Parathyroid adenoma (tissue), 2 donors: ENCODE results near the gene TSPAN14.

ENCODE experiments used
- H2AFZ ChIP-seq: fragments of 300-600 bp; sonication (generic); one replicate; pipeline ENCODE4 v1.7.0; 2017; ENCODE audit warnings: antibody characterized with exemption, mild to moderate bottlenecking
- H3K27ac ChIP-seq: fragments of 300-600 bp; sonication (generic); one replicate; pipeline ENCODE4 v1.7.0; 2017
- H3K27me3 ChIP-seq: fragments of 300-600 bp; sonication (generic); one replicate; pipeline ENCODE4 v1.7.0; 2017; ENCODE audit warnings: low read length; ENCODE audit not compliant: control insufficient read depth, insufficient read depth
- H3K36me3 ChIP-seq: fragments of 300-600 bp; sonication (generic); one replicate; pipeline ENCODE4 v1.7.0; 2017; ENCODE audit warnings: low read length; ENCODE audit not compliant: control insufficient read depth, insufficient read depth
- H3K4me1 ChIP-seq: fragments of 300-600 bp; sonication (generic); one replicate; pipeline ENCODE4 v1.7.0; 2017; ENCODE audit warnings: control low read depth
- H3K4me2 ChIP-seq: fragments of 300-600 bp; sonication (generic); one replicate; pipeline ENCODE4 v1.7.0; 2017; ENCODE audit warnings: low read length
- H3K4me3 ChIP-seq: fragments of 300-600 bp; sonication (generic); one replicate; pipeline ENCODE4 v1.7.0; 2017; ENCODE audit warnings: low read depth, low read length
- H3K79me2 ChIP-seq: fragments of 300-600 bp; sonication (generic); one replicate; pipeline ENCODE4 v1.7.0; 2017; ENCODE audit warnings: control low read depth
- H3K9ac ChIP-seq: fragments of 300-600 bp; sonication (generic); one replicate; pipeline ENCODE4 v1.7.0; 2017; ENCODE audit warnings: mild to moderate bottlenecking
- H3K9me3 ChIP-seq: fragments of 300-600 bp; sonication (generic); one replicate; pipeline ENCODE4 v1.7.0; 2017; ENCODE audit warnings: low read length; ENCODE audit not compliant: control insufficient read depth
- CTCF ChIP-seq: fragments of 300-600 bp; sonication (generic); IDR thresholded peaks from one replicate; pipeline ENCODE4 v1.7.0; 2017; ENCODE audit warnings: antibody characterized with exemption, mild to moderate bottlenecking
- donor health status: primary hyperparathyroidism.

Gene TSPAN14

GRCh38 chr10:80458638-80459037, 4.5 kb downstream of the TSPAN14 start:
- no peak overlapping the region for H3K4me3 ChIP-seq
- H3K4me1 ChIP-seq, result peaks cover 72% of the 10 kb centered on the region
- no peaks in the 10 kb centered on the region for H3K36me3 ChIP-seq
- no peaks in the 10 kb centered on the region for H3K27me3 ChIP-seq
- H3K9ac ChIP-seq, result no peak overlapping the region
- H3K27ac ChIP-seq, result peak overlapping the region; percentile 92
- H3K79me2 ChIP-seq, result peaks cover 61% of the 10 kb centered on the region
- no peak for TF ChIP-seq CTCF
- no peaks in the 10 kb centered on the region for H3K9me3 ChIP-seq
- peak overlapping the region; percentile 60 for H3K4me2 ChIP-seq
- H2AFZ ChIP-seq, result peak overlapping the region; percentile 45

DNA sequence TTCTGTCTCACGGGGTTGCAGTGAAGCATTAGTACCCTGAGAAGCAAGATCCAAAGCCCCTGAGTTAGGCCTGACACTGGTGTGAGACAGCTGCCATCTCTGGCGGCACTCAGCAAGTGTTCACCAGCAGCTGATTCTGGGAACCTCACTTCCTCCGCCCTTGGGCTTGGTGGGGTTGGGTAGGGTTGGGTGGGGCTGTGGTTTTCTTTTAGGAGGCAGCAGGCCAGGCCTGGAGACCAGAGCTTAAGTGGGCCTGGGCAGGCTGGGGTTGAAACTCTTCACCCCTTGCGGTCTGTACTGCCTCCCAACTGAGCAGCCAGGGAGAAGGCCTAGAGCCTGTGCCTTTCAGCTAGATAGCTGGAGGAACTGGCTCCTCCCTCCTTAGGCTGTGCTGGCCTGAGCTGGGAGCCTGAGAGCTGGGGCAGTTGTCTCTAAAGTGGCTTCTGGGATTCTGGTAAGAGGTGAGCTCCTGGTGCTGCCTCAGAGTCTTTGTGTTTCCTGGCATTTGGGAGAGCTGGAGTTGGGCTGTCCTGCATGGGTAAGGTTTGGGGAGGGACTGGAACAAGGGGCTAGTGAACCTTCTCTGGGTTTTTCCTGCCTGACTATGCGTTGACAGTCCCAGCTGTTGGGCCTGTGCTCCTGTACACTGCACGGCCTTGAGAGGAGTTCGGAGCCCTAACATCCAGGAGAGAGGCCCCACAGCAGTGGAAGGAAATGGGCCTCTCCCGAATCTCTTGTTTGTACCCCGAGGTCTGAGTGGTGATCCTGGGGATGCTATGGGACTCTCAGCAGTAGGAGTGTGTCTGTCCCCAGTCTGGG, 5.1 kb downstream of the TSPAN14 start:
- Histone ChIP-seq H3K36me3 (no peaks in the 10 kb centered on the region), H3K4me3 (no peak overlapping the region), H3K9me3 (no peaks in the 10 kb centered on the region), H3K4me2 (peak overlapping the region; percentile 62), H3K9ac (no peak overlapping the region), H2AFZ (peak overlapping the region; percentile 45), H3K4me1 (peaks cover 77% of the 10 kb centered on the region), H3K27ac (peak overlapping the region; percentile 92), H3K79me2 (peaks cover 64% of the 10 kb centered on the region), H3K27me3 (no peaks in the 10 kb centered on the region)
- TF ChIP-seq CTCF, result no peak

- Histone ChIP-seq H3K36me3 (no peaks in the 10 kb centered on the region), H3K27ac (peak overlapping the region; percentile 92)
- TF ChIP-seq CTCF, result no peak
These were observed 6.5 kb downstream of the TSPAN14 start for GRCh38 chr10:80460399-80461207.

GRCh38 chr10:80461208-80462183, 7.4 kb downstream of the TSPAN14 start:
- no peaks in the 10 kb centered on the region for H3K9me3 ChIP-seq
- H3K4me1 ChIP-seq, result peaks cover 88% of the 10 kb centered on the region
- H3K9ac ChIP-seq, result no peak overlapping the region
- H3K4me2 ChIP-seq, result peak overlapping the region; percentile 62
- peak overlapping the region; percentile 68 for H2AFZ ChIP-seq
- peaks cover 67% of the 10 kb centered on the region for H3K79me2 ChIP-seq
- H3K4me3 ChIP-seq, result peak overlapping the region; percentile 35
- no peaks in the 10 kb centered on the region for H3K36me3 ChIP-seq
- no peak for TF ChIP-seq CTCF
- peak overlapping the region; percentile 92 for H3K27ac ChIP-seq
- H3K27me3 ChIP-seq, result no peaks in the 10 kb centered on the region

More at GRCh38 chr10:80460399-80461207, 6.5 kb downstream of the TSPAN14 start:
- peak overlapping the region; percentile 68 for H2AFZ ChIP-seq
- H3K4me2 ChIP-seq, result peak overlapping the region; percentile 62
- peaks cover 88% of the 10 kb centered on the region for H3K4me1 ChIP-seq
- peaks cover 67% of the 10 kb centered on the region for H3K79me2 ChIP-seq
- no peaks in the 10 kb centered on the region for H3K9me3 ChIP-seq
- H3K27me3 ChIP-seq, result no peaks in the 10 kb centered on the region
- peak overlapping the region; percentile 35 for H3K4me3 ChIP-seq
- H3K9ac ChIP-seq, result no peak overlapping the region
